Amniotic stem cell (primary cell): Measurements from ENCODE around the gene PLCG1.
"Not testable (repeated sequence)": the region's sequence is repeated elsewhere in the genome, so short reads cannot be mapped to it uniquely, and the experiment has no call there.

ENCODE experiments used
- DNase-seq: peaks from one replicate; lab custom pipeline; 2025; lab: John Stamatoyannopoulos, UW

Gene PLCG1

GRCh38 chr20:41136680-41137613 lies at the start of gene PLCG1:
TSS of gene PLCG1 (plus strand) at chr20:41137543. CDS start at chr20:41137642, 99 bp downstream.
- DNase-seq = peak; percentile 52

- no peak for DNase-seq
Observed at GRCh38 chr20:41087777-41088176, 49.6 kb upstream of the PLCG1 start.

GRCh38 chr20:41089555-41089954 lies 47.8 kb upstream of the PLCG1 start:
- DNase-seq = no peak

- no peak for DNase-seq
Observed at GRCh38 chr20:41091927-41092326, 45.4 kb upstream of the PLCG1 start.

GRCh38 chr20:41094353-41095055 lies 42.8 kb upstream of the PLCG1 start:
- no peak for DNase-seq

- DNase-seq = peak; percentile 53
Observed at GRCh38 chr20:41095110-41095969, 42.0 kb upstream of the PLCG1 start.

- no peak for DNase-seq
Observed at GRCh38 chr20:41098703-41099250, 38.6 kb upstream of the PLCG1 start.

- DNase-seq = no peak
Observed at GRCh38 chr20:41100001-41100480, 37.3 kb upstream of the PLCG1 start.

- no peak for DNase-seq
Observed at GRCh38 chr20:41101660-41102059, 35.7 kb upstream of the PLCG1 start.

- DNase-seq = no peak
Observed at GRCh38 chr20:41108531-41108930, 28.8 kb upstream of the PLCG1 start.

- DNase-seq = no peak
Observed at GRCh38 chr20:41110012-41110411, 27.3 kb upstream of the PLCG1 start.

GRCh38 chr20:41110930-41111577 lies 26.3 kb upstream of the PLCG1 start:
- no peak for DNase-seq

GRCh38 chr20:41111578-41111951 lies 25.8 kb upstream of the PLCG1 start:
- DNase-seq = no peak

GRCh38 chr20:41116282-41116956 lies 20.9 kb upstream of the PLCG1 start:
- no peak for DNase-seq

GRCh38 chr20:41118159-41118558 lies 19.2 kb upstream of the PLCG1 start:
- DNase-seq = not testable (repeated sequence)

GRCh38 chr20:41118632-41119031 lies 18.7 kb upstream of the PLCG1 start:
- no peak for DNase-seq

GRCh38 chr20:41119614-41120561 lies 17.5 kb upstream of the PLCG1 start:
- DNase-seq = no peak

GRCh38 chr20:41121399-41121798 lies 15.9 kb upstream of the PLCG1 start:
- DNase-seq = no peak

- no peak for DNase-seq
Observed at GRCh38 chr20:41123631-41124030, 13.7 kb upstream of the PLCG1 start.
